HG02840 (cell line): ENCODE results near the gene IL22.
A peak's percentile ranks its signal among the peaks of the same experiment; 100 is the strongest.

ENCODE experiments used
- ATAC-seq: cut with Tn5 transposase; IDR thresholded peaks from one replicate; pipeline ENCODE4 v1.9.1; 2021; ENCODE audit warnings: mild to moderate bottlenecking, moderate library complexity, moderate number of reproducible peaks; ENCODE audit not compliant: unreplicated experiment, low FRiP score

IL22 gene

GRCh38 chr12:68253504-68253903, at the start of gene IL22:
Gene IL22, minus strand, starts transcription at chr12:68253604. Its CDS starts 156 bp downstream, at chr12:68253448.
- no peak for ATAC-seq

- ATAC-seq = no peak
Measured at GRCh38 chr12:68297929-68298328, 44.5 kb upstream of the IL22 start.

GRCh38 chr12:68294251-68294650, 40.8 kb upstream of the IL22 start:
- no peak for ATAC-seq

GRCh38 chr12:68293347-68293746, 39.9 kb upstream of the IL22 start:
- no peak for ATAC-seq

- ATAC-seq = no peak
Measured at GRCh38 chr12:68292151-68292943, 38.9 kb upstream of the IL22 start.

GRCh38 chr12:68291396-68292036, 38.1 kb upstream of the IL22 start:
- no peak for ATAC-seq

GRCh38 chr12:68290126-68290525, 36.7 kb upstream of the IL22 start:
- ATAC-seq = peak; percentile 84

GRCh38 chr12:68287106-68287505, 33.7 kb upstream of the IL22 start:
- ATAC-seq = no peak

GRCh38 chr12:68286396-68286795, 33.0 kb upstream of the IL22 start:
- no peak for ATAC-seq

- ATAC-seq = no peak
Measured at GRCh38 chr12:68285541-68285940, 32.1 kb upstream of the IL22 start.

- no peak for ATAC-seq
Measured at GRCh38 chr12:68281322-68282077, 28.1 kb upstream of the IL22 start.

GRCh38 chr12:68280240-68280639, 26.8 kb upstream of the IL22 start:
- no peak for ATAC-seq

GRCh38 chr12:68279227-68280054, 26.0 kb upstream of the IL22 start:
- no peak for ATAC-seq

GRCh38 chr12:68276402-68276930, 23.1 kb upstream of the IL22 start:
- no peak for ATAC-seq

- no peak for ATAC-seq
Measured at GRCh38 chr12:68272732-68273131, 19.3 kb upstream of the IL22 start.

GRCh38 chr12:68271346-68271745, 17.9 kb upstream of the IL22 start:
- no peak for ATAC-seq

- ATAC-seq = no peak
Measured at GRCh38 chr12:68270358-68270757, 17.0 kb upstream of the IL22 start.

GRCh38 chr12:68269779-68270178, 16.4 kb upstream of the IL22 start:
- no peak for ATAC-seq

GRCh38 chr12:68268967-68269366, 15.6 kb upstream of the IL22 start:
- ATAC-seq = no peak

GRCh38 chr12:68267892-68268396, 14.5 kb upstream of the IL22 start:
- no peak for ATAC-seq
